GM12891 (cell line): Measurements from ENCODE around the gene SH3RF2.

Experiments
- PAX5 ChIP-seq: IDR thresholded peaks from 2 replicates; pipeline ENCODE4 v1.6.1; 2011; ENCODE audit warnings: low read length, moderate library complexity, mild to moderate bottlenecking; ENCODE audit not compliant: insufficient read depth, severe bottlenecking
- POLR2A ChIP-seq: IDR thresholded peaks from 2 replicates; pipeline ENCODE4 v1.6.1; 2011; ENCODE audit warnings: low read depth, low read length, control low read depth
- POLR2AphosphoS5 ChIP-seq: IDR thresholded peaks from 2 replicates; pipeline ENCODE4 v1.6.1; 2011; ENCODE audit warnings: low read depth, low read length, control low read depth
- POU2F2 ChIP-seq: IDR thresholded peaks from 2 replicates; pipeline ENCODE4 v1.6.1; 2011; ENCODE audit warnings: low read depth, mild to moderate bottlenecking, control low read depth, low read length, moderate library complexity
- SPI1 ChIP-seq: IDR thresholded peaks from 2 replicates; pipeline ENCODE4 v1.6.1; 2011; ENCODE audit warnings: low read depth, low read length, control low read depth
- TAF1 ChIP-seq: IDR thresholded peaks from 2 replicates; pipeline ENCODE4 v1.6.1; 2011; ENCODE audit warnings: low read depth, low read length, control low read depth

DNA sequence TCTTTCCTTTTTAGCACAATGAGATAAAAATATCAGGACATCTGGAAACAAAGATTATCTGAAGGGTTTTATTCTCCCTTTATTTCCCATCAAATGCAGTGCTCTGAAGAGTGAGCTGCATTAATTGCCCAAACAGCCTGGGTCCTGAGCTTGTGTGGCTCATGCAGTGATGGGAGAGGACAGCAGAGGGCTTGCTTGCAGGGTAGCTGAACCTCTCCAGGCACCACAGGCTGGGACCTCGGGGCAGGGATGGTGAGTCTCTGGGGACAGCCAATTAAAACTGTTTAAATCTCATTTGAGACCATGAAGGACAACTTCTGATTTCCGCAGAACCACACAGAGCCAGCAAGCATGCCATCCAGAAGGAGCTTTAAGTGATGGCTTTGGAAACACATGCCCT is 97.7 kb downstream of the SH3RF2 start:
- TF ChIP-seq TAF1, result no peak
- TF ChIP-seq POLR2A, result no peak
- no peak for TF ChIP-seq POLR2AphosphoS5
- TF ChIP-seq SPI1, result no peak
- TF ChIP-seq POU2F2, result no peak
- TF ChIP-seq PAX5, result no peak
